Islet precursor cell (in vitro differentiated cells): Measurements from ENCODE around the gene CMTM1.

Experiments
- DNase-seq: peaks from one replicate; pipeline ENCODE4 v3.0.0-alpha.2; 2018

The CMTM1 gene

DNA sequence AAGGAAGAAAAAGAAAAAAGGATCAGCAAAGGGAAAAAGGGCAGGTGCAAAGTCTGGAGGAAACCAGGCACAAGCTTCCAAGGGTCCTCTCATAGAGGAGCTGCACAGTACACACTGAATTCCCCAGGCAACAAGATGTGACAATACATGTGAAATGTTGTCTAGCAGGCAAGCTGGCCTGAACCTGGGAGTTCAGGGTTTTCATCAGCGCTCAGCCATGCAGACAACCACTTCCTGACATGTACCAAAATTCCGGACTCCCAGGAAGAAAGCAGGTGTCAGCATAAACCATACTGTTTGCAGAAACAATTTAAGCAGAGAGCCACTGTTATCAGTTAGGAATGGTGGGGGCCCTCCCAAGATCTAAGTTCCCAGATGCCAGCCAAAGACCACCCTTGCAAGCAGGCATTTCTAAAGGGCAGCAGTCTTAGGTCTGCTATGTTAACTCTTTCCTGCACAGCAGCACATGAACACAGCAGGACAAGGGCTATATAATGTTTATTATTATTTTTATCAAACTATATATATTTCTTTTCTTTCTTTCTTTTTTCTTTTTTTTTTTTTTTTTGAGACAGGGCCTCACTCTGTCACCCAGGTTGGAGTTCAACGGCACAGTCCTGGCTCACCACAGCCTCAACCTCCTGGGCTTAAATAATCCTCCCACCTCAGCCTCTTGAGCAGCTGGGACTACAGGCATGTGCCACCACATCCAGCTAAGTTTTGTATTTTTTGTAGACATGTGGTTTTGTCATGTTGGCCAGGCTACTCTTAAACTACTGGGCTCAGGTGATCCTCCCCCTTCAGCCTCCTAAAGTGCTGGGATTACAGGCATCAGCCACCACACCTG, 26.4 kb upstream of the CMTM1 start:
- DNase-seq: no peak

DNA sequence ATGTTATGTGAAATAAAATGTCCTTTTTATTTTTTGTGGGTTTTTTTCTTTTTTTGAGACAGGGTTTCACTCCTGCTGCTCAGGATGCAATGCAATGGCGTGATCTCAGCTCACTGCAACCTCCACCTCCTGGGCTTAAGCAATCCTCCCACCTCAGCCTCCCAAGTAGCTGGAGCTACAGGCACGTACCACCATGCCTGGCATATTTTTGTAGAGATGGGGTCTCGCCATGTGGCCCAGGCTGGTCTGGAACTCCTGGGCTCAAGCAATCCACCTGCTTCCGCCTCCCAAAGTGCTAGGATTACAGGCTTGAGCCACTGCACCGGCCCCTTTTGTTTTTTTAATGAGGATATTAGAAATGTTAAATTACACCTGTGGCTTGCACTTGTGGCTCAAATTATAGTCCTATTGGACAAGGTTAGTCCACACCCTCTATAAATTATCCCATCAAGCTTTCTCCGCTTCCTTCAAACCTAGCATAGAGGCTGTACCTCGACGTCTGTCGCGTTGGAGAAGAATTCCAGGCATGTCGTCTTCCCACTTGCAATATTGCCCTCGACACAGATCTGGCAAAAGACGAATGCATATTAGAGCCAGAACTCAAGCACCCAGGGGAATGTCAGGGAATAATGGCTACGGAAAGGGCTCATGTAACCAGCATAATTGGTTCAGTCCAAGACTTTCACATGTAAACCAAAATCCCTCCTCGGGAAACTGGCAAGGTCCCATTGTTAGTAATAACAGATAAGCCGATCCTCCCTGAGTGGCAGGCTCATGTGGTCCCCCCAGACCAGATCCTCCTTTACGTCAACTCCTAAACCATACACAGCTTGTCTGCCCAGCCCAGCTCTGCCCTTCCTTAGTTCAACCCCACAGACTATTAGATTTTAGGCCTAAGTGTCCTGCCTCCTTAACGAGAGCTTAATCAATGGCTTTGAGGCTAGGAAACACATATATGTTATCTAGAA, 24.6 kb upstream of the CMTM1 start:
- no peak for DNase-seq

DNA sequence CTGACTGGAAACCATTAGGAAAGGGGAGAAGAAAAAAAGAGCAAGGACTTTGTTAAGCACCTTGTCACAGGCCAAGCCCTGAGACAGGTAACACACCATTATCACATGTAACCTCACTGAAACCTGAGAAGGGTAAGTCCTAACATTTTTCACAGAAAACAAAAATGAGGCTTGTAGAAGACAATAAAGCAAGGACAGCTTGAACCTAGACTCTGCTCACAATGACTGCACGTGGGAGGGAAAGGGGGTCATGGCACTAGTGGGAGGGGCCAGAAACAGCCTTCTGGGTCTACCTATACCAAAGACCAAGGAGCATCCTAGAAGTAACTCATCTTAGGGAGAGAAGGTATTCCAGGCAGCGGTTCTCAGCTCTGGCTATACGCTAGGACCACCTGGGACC, 23.8 kb upstream of the CMTM1 start:
- no peak for DNase-seq

DNA sequence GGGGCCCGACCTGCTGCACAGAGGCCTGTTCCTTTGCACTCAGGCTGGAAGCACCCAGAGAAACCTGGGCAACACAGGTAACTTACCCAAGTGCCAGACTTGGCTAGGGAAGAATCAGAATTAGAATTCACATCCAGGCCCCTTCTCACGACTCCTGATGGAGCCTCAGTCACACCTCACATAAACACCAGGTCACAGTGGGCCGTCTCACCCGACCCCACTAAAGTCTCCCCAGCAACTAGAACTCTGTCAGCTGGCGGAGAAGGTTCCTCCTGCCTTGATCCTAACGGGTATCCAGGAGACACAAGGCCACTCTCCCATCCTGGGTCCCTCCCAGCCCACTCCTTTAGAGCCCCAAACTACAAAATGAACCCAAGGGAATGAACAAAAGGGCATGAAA, 22.7 kb upstream of the CMTM1 start:
- no peak for DNase-seq

DNA sequence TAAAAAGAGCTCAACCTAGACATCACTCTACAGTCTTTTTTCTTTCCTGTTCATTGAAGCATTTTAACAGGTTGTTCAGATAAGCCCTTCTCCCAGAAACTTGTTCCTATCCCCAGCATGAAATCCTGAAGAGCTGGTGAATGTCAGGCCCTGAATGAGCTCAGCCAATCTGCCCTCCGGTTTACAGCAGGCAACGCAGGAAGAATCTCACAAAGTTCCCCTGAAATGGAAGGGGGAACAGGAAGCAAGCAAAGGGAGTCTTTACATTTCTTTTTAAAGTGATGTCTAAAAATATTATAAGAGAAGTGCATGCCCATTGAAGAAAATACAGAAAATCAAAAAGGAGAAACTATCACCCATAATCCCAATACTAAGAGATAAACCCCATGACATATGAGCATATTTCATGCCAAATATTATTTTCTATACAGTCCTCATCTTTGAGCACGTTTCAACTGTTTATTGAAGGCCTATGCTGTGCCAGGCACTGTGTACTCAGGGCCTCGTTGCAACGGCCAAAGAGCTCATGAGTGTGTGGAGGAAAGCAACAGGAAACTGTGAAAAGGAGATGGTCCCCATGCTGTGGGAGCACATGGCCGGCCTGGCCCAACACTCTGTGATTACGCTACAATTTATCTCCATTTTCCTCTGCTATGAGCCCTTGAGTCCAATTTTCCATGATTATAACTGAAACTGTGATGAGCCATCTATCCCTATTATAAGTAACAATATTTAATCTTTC, 22.1 kb upstream of the CMTM1 start:
- no peak for DNase-seq

DNA sequence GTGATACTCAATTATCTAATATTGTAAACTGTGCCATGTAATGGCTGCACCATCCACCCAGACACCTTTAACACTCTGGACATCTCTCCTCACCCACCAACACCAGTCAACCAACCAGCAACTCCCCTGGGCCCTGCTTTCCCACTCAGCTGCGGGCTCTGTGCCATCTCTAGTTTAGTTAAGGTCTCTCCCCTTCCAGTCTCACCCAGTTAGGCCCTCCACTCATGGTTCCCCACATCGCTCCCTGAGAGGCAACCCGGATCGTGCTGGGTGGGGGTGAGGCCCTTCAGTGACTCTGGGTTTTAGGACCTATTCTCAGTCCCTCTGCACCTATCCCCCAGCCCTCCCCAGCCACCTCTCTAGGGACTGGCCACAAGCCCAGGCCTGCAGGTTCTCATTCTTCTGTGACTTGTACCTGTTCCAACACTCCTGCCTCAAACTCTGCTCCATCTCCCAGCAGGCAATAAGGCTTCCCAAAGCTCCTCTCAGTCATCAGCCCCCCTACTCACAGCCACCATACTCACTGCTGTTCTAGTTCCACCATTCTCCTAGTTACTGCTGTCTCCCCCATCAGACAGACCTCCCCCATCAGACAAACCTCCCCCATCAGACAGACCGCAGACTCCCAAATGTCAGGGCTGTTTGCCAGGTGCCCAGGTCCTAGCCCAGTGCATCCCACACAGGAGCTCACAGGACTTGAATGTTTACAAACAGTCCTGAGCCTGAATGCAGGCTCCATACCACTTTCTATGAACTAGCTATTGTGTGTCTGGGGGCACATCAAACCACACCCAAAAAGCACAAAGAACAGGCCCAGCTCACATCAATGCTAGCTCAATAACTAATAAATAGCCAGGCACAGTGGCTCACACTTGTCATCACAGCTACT, 18.9 kb upstream of the CMTM1 start:
- no peak for DNase-seq

DNA sequence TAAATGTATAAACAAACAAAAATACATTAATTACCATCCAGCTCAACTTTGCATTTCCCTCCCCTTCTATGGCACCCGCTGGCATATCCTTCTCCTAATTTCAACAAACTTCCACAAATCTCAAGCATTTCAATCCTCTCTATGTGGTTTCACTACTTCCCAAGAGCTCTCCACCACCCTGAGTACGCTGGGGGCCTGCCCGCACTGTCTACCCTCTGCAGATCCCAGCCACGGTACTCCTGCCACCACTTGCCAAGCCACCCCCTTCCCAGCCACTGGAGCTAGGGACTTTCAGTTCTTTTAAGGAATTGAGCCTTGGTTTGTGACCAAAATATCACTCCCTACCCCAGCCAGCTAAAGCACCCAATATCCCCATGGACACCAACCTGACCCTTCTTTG, 18.2 kb upstream of the CMTM1 start:
- DNase-seq: no peak

DNA sequence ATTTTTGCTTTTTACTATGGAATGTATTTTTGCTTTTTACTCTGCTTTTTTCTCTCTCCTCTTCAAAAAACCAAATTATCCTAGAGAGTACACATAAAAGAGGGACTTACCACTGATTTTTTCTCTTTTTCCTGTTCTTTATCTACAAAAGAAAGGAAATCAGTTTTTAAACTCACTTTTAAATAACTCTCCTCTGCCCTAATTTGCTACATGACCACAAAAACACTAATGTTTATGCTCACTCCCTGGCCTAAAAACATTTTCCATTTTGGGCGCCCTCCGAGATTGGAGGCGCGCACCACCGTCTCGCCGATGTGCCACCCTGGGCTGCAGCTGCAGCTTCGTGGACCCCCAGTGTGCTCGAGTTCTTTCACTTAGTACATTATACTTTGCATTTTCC, 17.4 kb upstream of the CMTM1 start:
- DNase-seq: no peak

DNA sequence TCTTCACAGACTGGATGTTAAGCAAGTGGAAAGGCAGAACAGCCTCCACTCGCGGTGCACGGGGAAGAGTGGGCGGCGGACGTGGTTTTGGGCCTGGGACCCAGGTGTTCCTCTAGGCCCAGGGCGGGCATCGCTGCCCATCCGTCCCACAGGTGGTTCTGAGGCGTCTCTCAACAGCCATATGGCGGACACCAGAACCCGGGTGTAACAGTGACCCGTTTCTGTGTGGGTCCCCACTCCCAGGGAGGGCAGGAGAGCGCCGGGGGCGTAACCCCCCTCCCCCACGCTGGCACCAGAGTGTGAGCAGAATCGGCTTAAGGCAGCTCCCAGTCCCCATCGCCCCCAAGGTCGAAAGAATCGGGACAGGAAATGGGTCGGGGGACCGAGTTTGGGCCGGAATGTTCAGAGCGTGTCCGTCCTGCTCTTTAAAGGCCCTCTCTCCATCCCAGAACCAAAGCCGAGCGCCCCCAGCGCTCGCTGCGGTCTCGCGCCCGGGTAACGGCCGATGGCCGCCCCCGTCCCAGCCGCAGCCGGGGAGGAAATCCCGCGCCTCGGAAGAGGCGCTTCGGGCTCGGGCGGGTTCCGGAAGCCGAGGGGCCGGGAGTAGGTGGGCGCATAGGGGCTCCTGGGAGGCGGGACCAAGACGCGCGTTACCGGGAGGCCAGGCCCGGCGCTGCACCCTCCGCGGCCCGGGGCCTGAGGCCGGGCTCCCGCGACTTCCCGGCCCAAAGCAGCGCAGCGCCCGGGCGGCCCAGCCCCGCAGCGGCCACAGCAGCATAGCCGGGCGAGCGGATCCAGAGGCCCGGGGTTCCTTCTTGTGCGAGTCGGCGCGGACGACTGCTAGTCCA, 16.7 kb upstream of the CMTM1 start, which contains the start of gene TK2:
Gene TK2, minus strand, starts transcription at position 839 of the 848 bp plus-strand sequence. Its CDS starts 61 bp downstream, at position 778.
- DNase-seq: peak; percentile 80

DNA sequence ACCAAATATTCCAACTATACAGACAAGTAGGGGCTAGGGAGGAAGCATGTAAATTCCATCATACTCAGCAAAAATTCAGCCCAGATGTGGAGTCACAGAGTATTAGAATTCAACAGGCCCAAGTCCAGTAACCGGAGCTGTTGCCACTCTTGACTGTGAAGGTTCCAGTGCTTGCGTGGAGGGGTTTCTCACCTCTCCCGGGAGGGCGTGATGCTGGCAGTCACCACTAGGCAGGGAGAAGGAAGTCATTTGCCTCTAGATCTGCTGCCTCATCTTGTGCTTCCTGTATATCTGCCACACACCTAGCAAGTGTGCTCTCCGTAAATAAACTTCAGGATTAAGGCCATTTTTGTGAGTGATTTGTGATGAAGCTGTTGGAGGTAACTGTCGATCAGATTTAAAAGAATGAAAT, 14.9 kb upstream of the CMTM1 start:
- no peak for DNase-seq

DNA sequence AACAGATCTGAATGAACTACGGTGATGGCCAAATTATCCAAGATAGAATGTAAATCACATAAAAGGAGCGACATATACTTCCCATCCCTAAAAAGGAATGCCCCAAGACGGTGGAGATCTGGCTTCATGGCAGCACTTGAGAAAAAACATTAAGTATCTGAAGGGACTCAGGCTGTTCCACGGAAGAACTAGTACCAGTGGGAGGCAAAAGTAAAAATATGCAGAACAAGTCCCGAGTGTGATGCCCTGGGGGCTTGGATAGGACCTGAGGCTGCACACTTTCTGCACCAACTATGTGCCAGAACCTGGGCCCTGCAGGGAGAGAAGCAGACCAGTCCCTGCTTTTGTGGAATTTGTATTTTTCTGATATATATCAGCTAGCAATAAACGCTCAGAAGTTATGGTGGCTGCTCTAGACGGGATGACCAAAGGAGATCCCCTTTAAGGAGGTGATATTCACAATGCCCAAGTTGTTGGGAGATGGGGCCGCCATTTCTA, 14.4 kb upstream of the CMTM1 start:
- DNase-seq: no peak

DNA sequence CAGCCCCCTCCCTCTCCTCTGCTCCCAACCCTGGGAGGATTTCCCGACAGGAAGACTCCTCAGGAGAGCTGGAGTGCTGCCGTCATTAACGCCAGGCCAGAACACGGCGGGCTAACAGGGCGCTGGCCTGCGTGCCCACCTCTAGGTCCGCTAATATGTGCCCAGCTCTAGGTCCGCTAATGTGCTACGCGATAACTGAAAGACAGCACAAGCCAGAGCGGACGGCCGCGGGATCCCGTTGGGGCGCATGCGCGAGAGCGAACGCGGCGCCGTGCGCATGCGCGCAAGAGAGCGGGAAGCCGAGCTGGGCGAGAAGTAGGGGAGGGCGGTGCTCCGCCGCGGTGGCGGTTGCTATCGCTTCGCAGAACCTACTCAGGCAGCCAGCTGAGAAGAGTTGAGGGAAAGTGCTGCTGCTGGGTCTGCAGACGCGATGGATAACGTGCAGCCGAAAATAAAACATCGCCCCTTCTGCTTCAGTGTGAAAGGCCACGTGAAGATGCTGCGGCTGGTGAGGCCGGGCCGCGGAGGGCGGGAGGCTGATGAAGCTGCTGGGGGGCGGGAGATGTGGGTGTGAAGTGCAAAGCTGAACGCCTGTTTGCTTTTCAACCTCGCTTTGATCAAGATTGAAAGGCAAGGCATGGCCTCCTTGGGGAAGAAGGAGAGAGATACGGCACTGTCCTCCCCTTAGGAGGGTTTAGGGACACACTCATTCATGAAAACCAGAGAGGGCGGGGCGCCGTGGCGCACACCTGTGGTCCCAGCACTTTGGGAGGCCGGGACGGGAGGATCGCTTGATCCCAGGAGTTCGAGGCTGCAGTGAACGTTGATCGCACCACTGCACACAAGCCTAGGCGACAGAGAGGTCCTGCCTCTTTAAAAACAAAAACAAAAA, 13.7 kb upstream of the CMTM1 start, which contains the start of gene CKLF:
Gene CKLF, plus strand, starts transcription at position 291 of the 892 bp plus-strand sequence. Its CDS starts 140 bp downstream, at position 431.
- DNase-seq: peak; percentile 88

DNA sequence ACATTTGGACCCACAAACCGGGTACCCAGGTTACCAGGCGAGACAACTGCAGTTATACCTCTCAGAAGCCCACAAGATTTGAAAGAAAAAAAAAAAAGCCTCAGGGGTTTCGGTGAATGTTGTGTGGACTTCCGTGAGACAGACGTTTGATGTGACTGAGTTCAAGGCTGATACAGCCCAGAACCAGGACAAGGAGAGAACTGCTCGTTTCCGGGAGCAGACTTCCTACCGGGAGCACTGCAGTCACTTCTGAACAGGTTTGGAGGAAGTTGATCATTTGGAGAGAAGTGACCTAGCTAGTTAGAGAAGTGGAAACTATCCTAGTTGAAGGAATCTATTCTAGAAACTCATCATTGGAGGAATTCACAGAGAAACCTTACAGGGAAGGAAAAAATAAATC, 13.0 kb upstream of the CMTM1 start:
- DNase-seq: no peak

DNA sequence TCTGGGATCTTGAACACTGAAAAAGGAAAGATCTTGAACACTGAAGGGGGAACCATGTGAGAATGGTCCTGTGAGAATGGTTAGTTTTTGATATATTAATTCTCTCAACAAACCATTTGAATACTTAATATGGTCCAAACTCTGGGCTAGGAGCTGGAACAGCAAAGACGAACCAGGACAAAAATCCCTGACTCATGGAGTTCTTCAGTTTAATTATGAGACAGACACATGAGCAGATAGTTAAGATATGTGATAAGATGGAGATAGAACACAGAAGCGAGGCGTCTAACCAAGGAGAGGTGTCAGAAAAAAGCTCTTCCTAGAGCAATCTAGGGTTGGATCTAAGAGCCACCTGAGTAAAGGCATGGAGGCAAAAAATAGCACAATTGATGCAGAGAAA, 12.2 kb upstream of the CMTM1 start:
- DNase-seq: no peak

DNA sequence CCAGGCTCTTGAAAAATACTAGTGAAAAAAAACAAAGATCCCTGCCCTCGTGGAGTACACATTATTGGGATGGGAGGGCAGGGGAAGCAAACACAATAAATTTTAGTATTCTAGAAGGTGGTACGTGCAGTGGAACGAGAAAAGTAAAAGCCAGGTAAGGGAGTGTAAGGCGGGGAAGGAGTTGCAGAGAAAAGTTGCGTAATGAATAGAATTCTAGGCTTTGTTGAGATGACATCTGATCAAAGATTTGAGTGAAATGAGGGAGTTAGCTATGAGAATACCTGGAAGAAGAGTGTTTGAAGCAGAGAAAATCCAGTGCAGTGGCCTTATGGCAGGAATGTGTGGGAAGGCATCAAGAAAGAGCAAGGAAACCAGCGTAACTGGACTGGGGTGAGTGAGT, 11.7 kb upstream of the CMTM1 start:
- DNase-seq: no peak

DNA sequence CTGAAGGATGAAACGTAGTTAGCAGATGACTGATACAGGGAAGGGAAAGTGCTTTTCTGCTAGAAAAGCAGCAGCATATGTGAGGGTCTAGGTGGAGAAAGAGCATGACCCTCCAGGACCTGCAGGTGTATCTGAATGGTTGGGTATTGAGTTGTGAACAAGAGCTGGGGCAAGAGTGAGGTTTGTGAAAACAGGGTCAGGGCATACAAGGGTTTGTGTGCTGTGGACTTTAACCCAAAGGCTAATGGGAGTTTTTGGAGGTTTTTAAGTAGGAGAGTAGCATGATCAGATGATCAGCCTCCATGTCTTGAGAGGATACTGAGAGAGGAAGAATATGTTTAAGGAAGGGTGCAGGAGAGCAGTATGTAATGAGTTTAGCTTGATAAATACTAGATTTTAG, 6.1 kb upstream of the CMTM1 start:
- no peak for DNase-seq

DNA sequence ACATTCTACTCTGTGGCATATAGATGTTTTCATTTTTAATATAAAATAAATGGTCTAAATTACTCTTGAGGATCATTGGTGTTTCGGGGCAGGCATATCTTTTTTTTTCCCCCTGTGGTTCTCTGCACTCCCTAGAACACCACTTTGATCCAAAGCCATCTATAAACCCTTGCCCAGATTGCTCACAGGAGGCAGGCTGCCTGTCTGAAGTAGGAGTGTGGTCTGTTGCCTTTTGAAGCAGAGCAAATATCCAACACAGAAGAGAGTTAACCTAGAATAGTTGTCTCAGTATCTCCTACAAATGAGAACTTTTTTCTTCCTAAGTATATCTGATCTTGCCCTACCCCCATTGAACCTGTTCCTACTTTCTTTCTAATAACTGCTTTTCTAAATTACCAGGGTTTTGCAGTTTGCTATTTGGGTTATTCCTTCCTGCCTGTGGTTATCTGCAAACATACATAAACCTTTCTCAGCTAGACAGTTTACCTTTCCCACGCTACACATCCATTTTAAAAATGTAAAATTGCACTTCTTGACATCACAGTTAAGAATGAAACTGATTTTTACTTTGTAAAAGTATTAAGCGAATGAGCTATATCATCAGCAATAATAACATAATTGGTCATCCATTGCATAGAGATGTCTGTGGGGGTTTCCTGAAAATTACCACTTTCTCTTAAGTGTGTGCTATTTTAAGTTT, 4.7 kb upstream of the CMTM1 start:
- no peak for DNase-seq

DNA sequence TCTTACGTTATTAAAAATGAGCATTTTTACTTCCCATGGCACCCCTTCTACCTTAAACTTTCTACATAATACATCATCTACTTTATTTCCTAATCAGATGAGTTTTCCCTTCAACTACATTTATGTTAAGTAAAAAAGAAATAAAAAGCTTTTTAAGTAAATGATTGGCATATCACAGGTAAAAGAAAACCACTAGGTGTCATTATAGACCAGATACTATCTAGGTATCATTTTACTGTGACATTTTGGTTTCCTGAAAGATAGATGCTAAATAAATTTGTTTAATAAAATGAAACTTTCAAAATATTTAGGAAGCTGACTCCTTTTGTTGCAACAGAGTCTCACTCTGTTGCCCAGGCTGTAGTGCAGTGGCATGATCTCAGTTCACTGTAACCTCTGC, 3.8 kb upstream of the CMTM1 start:
- no peak for DNase-seq

DNA sequence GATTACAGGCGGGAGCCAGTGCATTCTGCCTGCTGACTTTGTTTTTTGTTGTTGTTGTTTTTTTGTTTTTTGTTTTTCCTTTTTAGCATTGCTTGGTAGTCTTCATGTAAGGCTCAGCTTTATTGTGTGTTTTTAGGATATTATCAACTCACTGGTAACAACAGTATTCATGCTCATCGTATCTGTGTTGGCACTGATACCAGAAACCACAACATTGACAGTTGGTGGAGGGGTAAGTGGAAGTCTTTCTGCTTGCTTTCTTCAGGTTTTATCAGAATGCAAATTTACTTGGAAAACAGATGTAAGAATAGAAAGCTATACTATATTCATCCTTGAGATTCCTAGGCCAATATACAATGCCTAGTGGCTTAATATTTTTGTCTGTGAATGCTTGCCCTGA, 3.3 kb upstream of the CMTM1 start:
- no peak for DNase-seq
